GM21381 (cell line): ENCODE results near the gene GLYAT.
"Not testable (repeated sequence)": the region's sequence is repeated elsewhere in the genome, so short reads cannot be mapped to it uniquely, and the experiment has no call there.

Experiments
- ATAC-seq: cut with Tn5 transposase; IDR thresholded peaks from one replicate; pipeline ENCODE4 v1.9.1; 2021; ENCODE audit warnings: mild to moderate bottlenecking, moderate library complexity; ENCODE audit not compliant: unreplicated experiment

GLYAT gene

DNA sequence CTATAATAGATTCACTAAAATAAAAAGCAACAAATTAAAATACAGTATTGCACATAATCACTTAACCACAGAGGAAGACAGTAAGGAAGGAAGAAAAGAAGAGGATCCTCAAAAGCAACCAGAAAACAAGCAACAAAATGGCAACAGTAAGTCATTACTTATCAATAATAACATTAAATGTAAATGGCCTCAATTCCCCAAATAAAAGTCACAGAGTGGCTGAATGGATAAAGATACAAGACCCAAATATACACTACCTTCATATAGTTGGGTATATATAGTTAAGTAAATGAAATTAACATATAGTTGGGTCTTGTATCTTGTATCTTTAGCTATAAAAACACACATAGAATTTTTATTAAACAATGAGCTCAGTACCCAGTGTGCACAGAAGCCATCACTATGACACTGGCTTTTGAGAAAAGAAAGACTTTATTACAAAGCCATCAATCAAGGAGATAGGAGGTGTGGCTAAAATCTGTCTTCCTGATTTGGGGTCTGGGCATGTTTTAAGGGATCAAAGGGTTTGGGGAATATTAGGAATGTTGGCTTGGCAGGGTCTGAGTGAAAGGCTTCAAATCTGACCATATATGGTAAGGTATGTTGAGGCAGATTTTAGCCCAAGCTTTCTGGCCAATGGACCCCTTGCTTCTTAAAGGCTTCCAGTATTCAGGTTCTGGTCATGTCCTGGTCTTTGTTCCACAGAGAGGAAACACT, 13.4 kb upstream of the GLYAT start:
- ATAC-seq = no peak

DNA sequence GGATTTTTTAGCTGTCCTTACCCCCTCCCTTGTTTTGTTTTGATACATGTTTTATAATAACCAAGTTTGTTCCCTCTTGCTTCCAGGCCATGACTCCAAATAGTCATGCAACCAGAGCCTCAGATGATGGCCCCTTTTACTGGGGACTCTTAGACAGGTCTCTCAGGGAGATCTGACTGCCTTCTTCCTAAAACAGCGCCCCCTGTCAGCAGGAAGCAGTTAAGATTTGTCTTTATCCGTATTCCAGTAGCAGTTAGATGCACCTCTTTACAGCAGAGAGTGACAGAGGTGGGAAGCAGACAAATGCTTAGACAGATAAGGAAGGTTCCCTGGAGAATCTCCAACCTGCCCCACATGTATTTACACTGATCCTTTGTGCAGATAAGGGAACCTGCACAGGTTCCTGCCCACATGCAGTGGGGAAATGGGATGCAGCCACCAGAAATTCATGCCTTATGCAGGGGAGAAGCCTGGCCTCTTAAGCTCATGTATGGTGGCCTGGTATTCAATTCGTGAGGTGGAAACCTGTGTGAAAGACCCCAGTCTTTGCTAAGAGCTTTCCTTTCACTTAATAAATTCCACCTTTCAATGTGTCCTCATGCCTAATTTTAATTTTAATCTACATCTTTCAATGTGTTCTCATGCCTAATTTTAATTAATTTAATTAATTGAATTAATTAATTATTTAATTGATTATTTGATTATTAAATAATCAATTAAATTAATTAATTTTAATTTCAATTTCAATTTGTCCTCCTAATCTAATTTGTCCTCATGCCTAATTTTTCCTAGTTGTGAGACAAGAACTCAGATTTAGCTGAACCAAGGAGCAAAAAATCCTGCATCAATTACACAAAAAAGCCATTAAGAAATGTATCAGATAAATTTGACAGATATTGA, 11.5 kb upstream of the GLYAT start:
- ATAC-seq = no peak

DNA sequence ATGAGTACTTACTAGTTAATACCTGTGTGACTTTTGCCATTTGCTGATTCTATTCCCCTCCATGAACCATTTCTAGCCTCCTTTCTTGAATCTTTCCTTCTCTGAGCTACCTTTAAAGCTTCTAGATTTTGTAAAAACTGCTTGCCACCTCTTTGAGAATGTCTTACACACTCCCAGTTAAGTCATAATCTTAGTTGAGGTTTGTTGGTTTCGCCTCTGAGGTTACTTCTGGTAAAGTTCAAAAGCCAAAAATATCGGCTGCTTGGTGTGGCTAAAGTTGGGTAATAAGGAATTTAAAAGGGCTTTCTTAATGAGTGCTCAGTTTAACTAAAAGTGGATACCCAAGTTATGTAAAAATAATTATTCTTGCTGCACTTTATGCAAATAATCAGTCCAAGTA, 10.4 kb upstream of the GLYAT start:
- ATAC-seq = peak; percentile 73

DNA sequence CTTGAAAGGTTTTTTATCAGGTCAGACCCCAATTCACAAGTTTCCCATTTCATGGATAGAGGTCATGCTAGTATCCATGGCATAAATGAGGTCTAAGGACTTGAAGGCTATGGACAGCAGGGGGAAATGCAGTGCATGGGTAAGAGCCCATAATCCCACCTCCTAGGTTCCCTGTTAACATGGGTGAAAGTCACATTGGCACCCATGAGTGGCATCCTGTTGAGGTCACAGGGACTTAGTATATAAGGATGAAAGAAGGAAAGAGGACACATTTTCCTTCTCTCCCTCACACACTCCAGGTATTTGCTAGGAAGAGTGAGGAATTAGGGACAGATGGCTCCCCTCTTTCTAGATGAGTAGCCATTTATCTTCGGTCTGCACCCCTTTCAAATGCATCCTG, 9.4 kb upstream of the GLYAT start:
- ATAC-seq = no peak

DNA sequence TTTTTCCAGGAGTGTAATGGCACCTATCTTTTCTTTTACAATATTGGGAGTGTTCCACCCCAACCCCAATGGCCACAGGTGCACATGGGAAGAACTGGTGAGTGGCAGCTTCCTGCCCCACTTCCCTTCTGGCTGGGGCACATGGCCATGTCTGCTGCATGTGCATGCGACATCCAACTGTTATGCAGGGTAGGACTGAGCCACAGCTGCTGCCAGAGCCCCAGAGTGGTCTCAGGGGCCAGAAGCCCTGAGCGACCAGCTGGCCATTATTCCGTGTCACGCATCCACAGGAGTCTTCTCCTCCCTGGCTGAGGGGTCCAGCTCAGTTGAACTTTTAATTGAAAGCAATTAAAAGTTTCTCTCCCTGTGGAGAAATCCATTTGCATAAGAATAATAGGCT, 8.7 kb upstream of the GLYAT start:
- ATAC-seq = no peak

DNA sequence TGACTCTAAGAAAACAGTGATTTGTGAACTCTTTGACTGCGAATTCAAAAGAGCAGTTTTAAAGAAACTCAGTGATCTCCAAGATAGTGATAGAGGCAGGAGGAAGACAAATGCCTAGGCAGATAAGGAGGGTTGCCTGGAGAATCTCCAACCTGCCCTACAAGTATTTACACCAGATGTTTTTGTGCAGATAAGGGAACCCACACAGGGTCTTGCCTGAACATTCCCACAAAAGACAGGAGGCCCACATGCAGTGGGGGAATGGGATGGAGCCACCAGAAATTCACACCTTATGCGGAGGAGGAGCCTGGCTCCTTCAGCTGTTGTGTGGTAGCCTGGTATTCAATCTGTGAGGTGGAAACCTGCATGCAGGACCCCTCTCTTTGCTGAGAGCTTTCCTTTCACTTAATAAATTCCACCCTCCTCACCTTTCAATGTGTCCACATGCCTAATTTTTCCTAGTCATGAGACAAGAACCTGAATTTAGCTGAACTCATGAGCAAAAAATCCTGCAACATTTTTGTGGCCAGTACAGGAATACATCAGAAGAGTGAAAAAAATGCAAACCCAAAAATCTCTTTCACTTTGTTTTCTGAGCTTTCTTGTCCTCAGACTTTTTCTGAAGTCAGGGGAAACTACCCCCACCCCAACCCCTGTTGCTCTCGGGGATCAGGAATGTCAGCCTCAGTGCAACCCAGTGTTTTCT, 8.1 kb upstream of the GLYAT start:
- ATAC-seq = no peak

DNA sequence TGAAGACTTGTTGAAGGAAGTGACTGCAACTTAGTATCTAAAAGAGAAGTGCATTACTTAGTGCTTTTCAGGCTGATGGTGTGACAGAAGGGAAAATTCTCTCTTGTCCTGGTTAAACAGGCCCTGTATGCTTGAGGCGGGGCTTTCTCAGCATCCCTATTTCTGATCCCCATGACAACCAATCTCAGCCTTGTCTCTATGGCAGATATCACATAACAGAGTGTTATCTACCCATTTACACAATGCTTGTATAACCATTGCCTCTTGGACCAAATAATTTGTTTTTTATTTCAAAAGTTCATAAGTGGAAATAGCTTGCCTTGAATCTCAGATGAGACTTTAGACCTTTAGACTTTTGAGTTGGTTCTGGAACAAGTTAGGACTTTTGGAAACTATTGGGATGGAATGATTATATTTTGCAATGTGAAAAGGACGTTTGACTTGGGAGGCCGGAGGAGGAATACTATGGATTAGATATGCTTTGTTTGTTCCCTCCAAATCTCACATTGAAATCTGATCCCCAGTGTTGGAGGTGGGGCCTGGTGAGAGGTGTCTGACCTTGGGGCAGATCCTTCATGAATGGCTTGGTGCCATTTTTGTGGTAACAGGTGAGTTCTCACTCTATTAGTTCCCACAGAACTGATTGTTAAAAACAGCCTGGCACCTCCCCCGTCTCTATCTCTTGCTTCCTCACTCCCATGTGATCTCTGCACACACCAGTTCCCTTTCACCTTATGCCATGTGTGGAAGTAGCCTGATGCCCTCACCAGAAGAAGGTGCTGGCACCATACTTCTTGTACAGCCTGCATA, 3.1 kb upstream of the GLYAT start:
- no peak for ATAC-seq

DNA sequence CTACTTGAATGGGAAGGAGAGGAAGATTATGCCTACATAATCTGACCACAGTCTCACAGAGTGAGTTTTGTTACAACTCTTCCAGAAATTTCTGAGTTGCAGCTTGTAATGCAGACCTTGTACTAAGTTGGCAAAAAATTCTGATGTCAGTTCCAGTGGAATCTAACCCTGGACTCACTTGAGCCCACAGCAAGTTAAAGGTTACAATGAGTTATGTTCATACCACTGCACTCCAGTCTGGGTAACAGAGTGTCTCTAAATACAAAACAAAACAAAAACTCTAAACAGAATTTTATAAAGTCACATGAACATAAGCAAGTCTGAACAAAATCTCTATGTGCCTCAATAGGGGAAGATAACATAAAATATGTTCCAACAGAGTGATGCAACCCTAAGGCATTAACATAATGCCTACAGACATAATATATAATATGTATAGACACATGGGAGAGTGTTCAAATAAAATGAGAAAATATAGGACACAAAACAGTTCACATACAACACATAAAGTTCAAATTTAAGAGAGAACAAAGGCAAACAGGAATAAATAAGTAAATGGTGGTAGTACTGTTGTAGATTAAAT, 1.1 kb downstream of the GLYAT start:
- no peak for ATAC-seq

DNA sequence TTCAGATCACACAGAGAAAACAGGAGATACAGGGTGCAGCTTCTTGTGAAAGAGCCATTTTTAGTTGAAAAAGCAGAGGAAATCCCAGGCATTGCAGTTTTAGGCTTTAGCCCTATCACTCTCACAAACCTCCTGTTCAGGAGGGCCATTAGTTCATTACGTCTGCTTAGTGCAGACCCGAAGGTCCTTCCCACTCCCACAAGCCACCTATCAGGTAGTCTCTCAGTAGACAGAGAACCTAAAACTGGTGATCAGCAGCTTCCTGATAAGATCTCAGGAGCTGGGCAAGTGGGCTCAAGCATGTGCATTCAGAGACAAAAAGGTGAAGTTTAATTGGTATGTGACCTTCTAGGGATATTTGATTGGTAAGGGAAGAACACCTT, 4.3 kb downstream of the GLYAT start:
- ATAC-seq = no peak

DNA sequence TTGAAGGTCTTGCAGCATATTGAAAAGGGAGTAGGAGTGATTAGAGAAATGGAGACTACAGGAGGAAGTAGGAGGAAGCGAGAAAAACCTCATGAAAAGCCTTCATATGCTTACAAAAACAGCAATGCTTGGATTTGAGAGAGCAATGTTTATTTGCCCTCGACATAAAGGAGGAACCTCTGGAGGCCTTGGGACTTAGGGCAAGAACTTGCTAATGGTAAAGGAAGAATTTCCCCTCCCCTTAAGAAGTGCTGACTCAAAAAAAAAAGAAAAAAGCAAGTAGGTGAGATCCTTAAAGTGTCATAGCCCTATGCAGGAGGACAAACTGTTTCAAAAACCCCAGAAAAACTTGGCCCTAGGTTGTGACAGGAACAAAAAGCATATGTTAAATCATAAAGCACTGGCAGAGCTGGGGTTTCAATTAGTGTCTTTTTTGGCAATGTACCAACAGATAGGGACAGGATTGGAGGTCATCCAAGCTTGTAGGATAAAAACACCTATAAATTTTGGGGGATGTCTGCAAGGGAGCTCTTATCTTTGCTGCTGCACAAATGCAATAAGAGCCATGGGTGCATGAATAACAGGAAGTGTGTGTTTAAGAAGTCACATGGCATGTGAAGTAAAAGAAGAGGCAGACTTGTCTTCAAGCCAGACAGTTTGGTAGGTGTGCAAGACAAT, 4.9 kb downstream of the GLYAT start:
- ATAC-seq = no peak

DNA sequence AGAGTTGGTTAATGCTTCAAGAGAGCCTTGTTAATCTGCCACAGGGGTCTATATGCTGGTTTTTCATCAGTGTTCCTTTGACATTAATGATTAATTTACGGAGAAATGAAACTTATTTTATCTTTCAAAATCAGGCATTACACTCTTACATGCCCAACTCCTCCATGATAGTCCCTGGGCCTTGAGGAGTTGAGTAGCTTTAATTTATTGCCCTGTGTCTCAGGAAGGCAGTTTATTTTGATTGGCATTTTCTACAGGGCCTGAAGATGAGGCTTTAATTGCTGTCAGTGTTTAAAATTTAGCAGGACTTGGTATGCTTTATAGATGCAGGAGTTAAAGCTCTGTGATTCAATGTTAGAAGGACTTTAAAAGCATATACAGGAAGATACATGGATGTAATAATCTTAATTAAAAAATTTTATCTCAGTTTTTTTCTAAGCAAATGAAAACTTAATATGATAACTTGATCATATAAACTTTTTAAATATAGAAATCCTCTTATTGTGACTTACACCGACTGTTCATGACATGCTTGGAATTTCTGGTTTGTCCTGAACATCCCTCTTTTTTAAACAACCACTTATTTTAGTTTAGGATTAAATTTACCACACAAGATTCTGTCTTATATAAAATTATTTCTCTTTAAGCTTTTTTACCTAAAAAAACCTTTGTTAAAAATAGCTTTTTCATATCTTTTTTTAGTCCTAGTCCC, 12.2 kb downstream of the GLYAT start:
- ATAC-seq = no peak

DNA sequence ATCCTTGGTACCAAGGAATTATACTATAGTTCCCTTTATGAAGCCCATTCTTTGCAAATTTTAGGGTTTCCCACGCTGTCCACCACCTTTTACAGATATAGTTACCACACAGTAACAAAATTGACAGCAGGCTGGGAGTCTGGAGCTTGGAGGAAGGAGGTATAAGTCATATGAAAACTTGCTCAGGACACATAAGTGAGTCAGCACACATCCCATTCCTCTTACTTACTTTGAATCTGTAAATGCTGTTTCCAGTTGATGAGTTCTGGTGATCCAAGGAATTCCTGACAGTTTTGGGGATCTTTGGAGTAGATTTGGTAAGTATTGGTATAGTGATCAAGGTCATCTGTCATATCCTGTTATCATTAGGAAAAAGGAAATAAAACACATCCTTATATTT, 19.2 kb downstream of the GLYAT start:
- no peak for ATAC-seq

DNA sequence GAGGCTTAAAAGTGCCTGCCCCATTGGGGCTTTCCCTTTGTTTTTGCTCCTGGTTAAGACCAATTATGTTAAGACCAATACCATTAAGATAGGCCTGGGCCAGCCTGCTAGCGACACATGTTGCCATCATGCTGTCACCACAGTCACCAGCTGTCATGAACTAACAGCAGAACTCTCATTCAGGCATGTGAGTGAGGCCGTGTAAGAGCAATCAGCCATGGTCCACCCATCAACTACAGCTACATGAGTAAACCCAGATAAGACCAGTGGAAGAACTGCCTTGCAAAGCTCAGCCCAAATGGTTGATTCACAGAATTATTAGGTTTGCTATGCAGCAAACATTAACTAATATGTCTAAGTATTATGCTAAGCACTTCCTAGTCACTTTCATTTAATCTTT, 19.9 kb downstream of the GLYAT start:
- no peak for ATAC-seq

DNA sequence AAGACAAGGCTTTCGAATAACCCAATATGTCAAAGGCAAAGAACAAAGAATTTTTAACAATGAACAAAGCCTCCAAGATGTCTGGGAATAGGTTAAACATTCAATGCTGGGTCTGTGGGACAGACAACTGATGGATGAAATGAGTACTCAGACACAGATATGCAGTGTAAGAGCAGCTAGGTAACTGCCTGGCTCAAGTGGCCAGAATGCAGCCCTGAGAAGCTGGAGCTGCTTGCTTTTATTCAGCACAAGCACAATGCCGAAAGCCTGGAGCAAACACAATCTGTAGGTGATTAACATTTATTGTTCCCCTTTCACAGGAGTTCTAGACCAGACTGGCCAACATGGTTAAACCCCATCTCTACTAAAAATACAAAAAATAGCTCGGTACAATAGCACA, 24.0 kb downstream of the GLYAT start:
- no peak for ATAC-seq

DNA sequence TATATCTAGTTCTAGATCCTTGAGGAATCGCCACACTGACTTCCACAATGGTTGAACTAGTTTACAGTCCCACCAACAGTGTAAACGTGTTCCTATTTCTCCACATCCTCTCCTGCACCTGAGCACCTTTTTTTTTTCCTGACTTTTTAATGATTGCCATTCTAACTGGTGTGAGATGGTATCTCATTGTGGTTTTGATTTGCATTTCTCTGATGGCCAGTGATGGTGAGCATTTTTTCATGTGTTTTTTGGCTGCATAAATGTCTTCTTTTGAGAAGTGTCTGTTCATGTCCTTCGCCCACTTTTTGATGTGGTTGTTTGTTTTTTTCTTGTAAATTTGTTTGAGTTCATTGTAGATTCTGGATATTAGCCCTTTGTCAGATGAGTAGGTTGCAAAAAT, 34.9 kb downstream of the GLYAT start:
- not testable (repeated sequence) for ATAC-seq

DNA sequence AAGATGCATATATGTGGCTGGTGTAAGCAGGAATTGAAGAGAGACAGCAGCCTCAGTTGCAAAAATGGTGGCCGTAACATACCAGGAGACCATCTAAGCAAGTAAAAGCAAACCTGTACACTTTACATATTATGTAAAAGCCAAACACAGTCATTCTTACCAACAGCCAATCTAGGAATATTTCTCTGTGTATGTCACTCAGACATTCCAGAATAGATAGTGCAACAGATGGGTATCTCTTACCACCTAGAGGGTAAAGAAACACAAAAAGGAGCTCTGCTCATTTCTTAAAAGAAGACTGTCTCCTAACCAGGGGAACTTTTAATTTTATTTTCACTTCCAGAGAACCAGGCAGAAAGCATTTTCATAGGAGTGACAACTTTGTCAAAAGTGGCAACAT, 38.7 kb downstream of the GLYAT start:
- no peak for ATAC-seq

DNA sequence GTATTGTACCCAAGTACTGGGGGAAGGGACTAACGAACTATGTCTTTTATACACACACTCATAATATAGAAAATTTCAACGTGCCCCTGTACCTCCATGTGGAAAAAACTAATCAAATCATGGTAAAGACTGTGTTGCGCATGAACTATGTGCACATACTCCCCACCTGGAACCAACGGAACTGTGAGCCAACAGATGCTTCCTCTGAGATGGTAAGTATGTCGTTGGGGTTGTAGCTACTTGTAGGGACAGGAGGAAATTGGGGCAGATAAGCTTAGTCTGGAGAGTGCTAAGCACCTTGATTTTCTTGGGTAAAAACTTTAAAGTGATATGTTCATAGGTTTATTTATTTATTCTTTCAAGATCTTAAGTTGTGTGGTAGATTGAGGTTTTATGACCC, 40.1 kb downstream of the GLYAT start:
- ATAC-seq = no peak

DNA sequence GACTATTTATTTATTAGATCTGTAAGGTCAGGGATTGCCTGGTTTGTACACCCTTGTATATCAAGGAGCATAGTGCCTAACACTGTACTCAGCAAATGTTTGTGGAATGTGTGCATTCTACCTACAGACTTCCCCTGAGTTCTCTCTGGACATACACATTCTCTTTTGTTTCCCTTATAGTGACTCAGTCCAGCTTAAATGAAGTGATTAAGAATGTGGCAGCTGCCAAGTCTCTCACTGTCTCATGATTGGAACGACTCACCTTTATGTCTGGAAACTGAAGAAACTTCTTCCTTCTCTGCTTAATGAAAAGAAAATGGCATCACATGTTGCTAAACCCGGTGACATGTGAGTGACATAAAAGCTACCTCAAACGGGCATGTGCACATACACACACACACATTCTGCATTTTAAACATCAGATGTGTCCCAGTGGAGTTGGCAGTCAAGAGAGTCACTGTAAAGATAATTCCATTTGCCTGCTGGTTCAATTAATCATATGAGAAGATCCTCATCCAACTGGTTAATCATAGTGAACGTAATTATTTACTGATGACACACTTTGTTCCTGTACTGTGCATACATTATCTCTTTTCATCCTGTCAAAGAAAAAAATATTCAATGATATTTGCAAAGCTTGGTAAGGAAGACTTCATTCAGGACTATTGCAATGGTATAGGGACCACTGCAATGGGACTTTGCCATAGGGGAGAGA, 42.8 kb downstream of the GLYAT start:
- ATAC-seq = no peak
